ENCODE data around the gene SDK1.

Gene SDK1

DNA sequence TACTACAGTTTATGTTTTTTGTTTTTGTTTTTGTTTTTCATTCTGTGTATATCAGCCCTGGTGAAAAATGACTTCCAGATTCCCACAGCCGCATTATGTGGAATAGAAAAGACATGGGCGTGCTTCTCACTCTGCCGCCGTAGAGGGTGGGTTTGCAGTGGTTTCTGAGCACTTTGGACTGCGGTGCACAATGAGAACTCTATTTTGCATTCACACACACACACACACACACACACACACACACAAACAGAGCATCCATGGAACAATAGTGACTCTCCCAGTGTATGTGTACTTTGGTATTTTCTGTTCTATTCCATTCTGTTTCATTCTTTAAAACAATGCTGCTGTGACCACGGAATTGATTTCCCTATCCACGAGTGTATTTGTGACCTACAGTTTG lies 723.8 kb downstream of the SDK1 start:
- H3K79me1 ChIP-seq (ENCODE audit: low read depth, low read length), result no peaks in the 10 kb centered on the region
- H4K91ac ChIP-seq (ENCODE audit: low read depth, low read length, poor library complexity), result no peak overlapping the region
- H2BK120ac ChIP-seq (ENCODE audit: low read depth, low read length), result no peak overlapping the region
- H3K9me3 ChIP-seq (replicated peaks in 1 of 2; ENCODE audit: control insufficient read depth in 2 of 2, insufficient read depth in 1 of 2, low read depth in 1 of 2, low read length in 2 of 2), result peaks cover 3 to 15% of the 10 kb centered on the region in 2 donors
- no peaks in the 10 kb centered on the region for H3K27me3 ChIP-seq (ENCODE audit: control insufficient read depth in 3 of 3, insufficient read depth in 3 of 3, low read depth in 1 of 3, low read length in 3 of 3)
- no peak overlapping the region for H2BK15ac ChIP-seq (ENCODE audit: low read length)
- H3K4me1 ChIP-seq (ENCODE audit: control insufficient read depth in 2 of 2, insufficient read depth in 1 of 2, low read depth in 1 of 2, low read length in 2 of 2), result peaks cover 0 to 3% of the 10 kb centered on the region in 2 donors
- H3K4ac ChIP-seq (ENCODE audit: low read length), result no peak overlapping the region
- no peak overlapping the region for H3K23ac ChIP-seq (ENCODE audit: low read depth, low read length, poor library complexity)
- H4K8ac ChIP-seq (ENCODE audit: low read depth, low read length), result no peak overlapping the region
- H3K4me3 ChIP-seq (ENCODE audit: low read length in 2 of 2), result no peak overlapping the region
- no peak overlapping the region for H3K14ac ChIP-seq (ENCODE audit: low read length)
- H3K9ac ChIP-seq (ENCODE audit: low read depth, low read length, poor library complexity), result no peak overlapping the region
- no peak overlapping the region for H2BK5ac ChIP-seq (ENCODE audit: low read length)
- H3K36me3 ChIP-seq (replicated peaks in 1 of 2; ENCODE audit: control insufficient read depth in 2 of 2, insufficient read depth in 2 of 2, low read length in 2 of 2), result no peaks in the 10 kb centered on the region
- H3K18ac ChIP-seq (ENCODE audit: low read length), result no peak overlapping the region
- no peak overlapping the region for H2BK12ac ChIP-seq (ENCODE audit: low read length)
- WGBS, 2 donors (ENCODE audit: extremely low coverage in 2 of 2, insufficient read length in 2 of 2, insufficient replicate concordance in 1 of 2), result no CpG with 5 or more reads among the region's 7 CpGs
- no peak overlapping the region for H2AFZ ChIP-seq (ENCODE audit: low read length)
- no peak overlapping the region for H3K4me2 ChIP-seq (ENCODE audit: insufficient read depth, low read length, poor library complexity, severe bottlenecking)
- DNase-seq (ENCODE audit: low spot score), result no peak
- H2AK5ac ChIP-seq (ENCODE audit: low read depth, low read length), result no peak overlapping the region
- H3K27ac ChIP-seq (replicated peaks; ENCODE audit: low read length), result no peak overlapping the region

DNA sequence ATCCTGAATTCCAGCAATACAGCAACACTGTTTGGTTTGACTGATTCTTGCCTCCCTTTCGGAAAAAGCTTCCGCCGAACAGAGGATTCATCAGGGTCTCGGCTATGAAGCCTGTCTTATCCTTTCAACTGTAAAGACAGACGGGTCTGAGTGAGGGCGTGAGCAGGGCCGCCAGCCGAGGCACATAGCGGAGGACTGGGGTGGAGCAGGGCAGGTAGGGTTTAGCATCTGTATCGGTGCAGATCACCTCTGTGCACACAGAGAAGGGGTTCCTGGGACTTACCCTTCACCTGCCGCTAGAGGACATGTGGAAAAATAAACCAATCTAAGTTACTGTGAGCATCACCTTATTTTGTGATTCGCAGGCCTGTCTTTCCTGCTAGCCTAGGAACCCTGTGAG lies 724.2 kb downstream of the SDK1 start:
- Histone ChIP-seq H3K4me2 (ENCODE audit: insufficient read depth, low read length, poor library complexity, severe bottlenecking) (no peak overlapping the region), H3K23ac (ENCODE audit: low read depth, low read length, poor library complexity) (no peak overlapping the region), H3K9ac (ENCODE audit: low read depth, low read length, poor library complexity) (no peak overlapping the region), H2AK5ac (ENCODE audit: low read depth, low read length) (no peak overlapping the region), H2BK120ac (ENCODE audit: low read depth, low read length) (no peak overlapping the region), H3K36me3 (replicated peaks in 1 of 2; ENCODE audit: control insufficient read depth in 2 of 2, insufficient read depth in 2 of 2, low read length in 2 of 2) (no peaks in the 10 kb centered on the region), H3K18ac (ENCODE audit: low read length) (no peak overlapping the region), H3K4me1 (ENCODE audit: control insufficient read depth in 2 of 2, insufficient read depth in 1 of 2, low read depth in 1 of 2, low read length in 2 of 2) (peaks cover 0 to 3% of the 10 kb centered on the region in 2 donors), H3K4ac (ENCODE audit: low read length) (no peak overlapping the region), H3K14ac (ENCODE audit: low read length) (no peak overlapping the region), H2BK5ac (ENCODE audit: low read length) (no peak overlapping the region), H3K27me3 (ENCODE audit: control insufficient read depth in 3 of 3, insufficient read depth in 3 of 3, low read depth in 1 of 3, low read length in 3 of 3) (no peaks in the 10 kb centered on the region), H3K9me3 (replicated peaks in 1 of 2; ENCODE audit: control insufficient read depth in 2 of 2, insufficient read depth in 1 of 2, low read depth in 1 of 2, low read length in 2 of 2) (peaks cover 0 to 11% of the 10 kb centered on the region in 2 donors), H3K4me3 (ENCODE audit: low read length in 2 of 2) (no peak overlapping the region), H2BK15ac (ENCODE audit: low read length) (no peak overlapping the region), H3K79me1 (ENCODE audit: low read depth, low read length) (no peaks in the 10 kb centered on the region), H3K27ac (replicated peaks; ENCODE audit: low read length) (no peak overlapping the region), H4K91ac (ENCODE audit: low read depth, low read length, poor library complexity) (no peak overlapping the region), H2BK12ac (ENCODE audit: low read length) (no peak overlapping the region), H4K8ac (ENCODE audit: low read depth, low read length) (no peak overlapping the region), H2AFZ (ENCODE audit: low read length) (no peak overlapping the region)
- no peak for DNase-seq (ENCODE audit: low spot score)
- WGBS, 2 donors (ENCODE audit: extremely low coverage in 2 of 2, insufficient read length in 2 of 2, insufficient replicate concordance in 1 of 2), result no CpG with 5 or more reads among the region's 12 CpGs

DNA sequence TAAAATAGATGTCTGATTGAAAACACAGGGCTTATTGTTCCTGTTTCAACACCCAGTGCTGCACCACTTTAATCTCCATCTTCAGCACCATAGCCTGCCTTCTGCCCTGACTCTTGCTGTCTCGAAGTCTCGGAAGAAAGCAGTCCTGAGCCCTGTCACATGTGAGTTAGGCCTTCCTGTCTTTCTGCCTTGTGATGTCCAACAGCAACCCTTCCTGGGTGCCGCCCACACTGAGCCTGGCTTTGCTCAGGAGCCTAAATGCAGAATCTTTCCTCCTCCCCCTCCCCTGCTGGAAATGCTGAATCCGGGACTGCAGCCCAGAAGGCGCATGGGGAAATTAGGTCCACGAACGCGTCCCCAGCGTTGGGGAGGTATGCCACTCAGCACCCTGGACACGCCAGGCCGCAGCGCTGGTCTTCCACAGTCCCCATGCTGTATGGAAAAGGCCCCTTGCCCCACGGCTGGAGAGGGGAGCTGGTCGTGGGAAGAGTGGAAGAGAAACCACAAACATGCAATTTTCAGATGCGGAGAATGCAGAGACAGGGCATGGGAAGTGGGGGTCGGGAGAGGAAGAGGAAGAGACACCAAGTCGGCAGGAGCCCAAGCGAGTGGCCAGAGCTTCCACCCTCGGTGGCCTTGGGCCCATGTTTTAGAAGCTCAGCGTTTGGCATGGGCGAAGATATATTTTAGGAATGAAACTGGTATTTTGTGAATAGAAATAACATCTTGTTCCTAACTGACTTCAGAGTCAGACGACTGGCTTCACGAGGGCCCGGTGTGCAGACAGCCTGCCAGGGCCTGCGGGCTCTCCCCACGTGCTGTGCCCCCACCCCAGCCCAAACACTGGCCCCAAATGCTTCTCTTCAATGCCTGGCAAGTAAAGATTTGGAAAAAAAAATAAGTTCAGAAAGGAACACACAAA lies 724.9 kb downstream of the SDK1 start:
- no peak for DNase-seq (ENCODE audit: low spot score)

DNA sequence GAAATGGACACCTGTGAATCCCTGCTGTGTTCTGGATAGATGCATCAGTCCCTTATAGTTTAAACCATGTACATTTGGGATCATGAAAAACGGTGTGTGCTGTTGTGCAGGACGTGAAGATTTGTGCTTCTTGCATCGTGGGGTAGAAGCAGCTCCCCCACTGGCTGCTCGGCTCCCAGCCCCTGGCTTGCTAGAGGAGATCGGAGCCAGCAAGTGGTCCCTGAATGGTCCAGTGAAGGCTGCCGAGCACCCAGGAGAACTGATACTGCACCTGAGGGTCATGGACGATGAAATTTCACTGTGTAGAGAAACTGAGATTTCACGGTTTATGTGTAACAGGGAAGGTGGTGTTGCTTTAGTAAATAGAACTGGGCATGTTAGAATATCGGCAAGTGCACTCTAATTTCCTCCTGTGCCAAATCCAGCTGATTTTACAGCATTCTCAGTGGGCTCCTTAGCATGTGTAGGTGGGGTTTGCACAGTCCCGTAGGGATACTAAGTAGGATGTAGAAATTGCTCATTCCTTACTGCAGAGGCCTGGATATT lies 726.0 kb downstream of the SDK1 start:
- no peak overlapping the region for H3K27ac ChIP-seq (replicated peaks; ENCODE audit: low read length)
- no peaks in the 10 kb centered on the region for H3K36me3 ChIP-seq (replicated peaks in 1 of 2; ENCODE audit: control insufficient read depth in 2 of 2, insufficient read depth in 2 of 2, low read length in 2 of 2)
- no peak overlapping the region for H2BK12ac ChIP-seq (ENCODE audit: low read length)
- no peaks in the 10 kb centered on the region for H3K79me1 ChIP-seq (ENCODE audit: low read depth, low read length)
- no peak overlapping the region for H2AK5ac ChIP-seq (ENCODE audit: low read depth, low read length)
- no peak overlapping the region for H3K9ac ChIP-seq (ENCODE audit: low read depth, low read length, poor library complexity)
- no peak overlapping the region for H2BK5ac ChIP-seq (ENCODE audit: low read length)
- WGBS, 2 donors (ENCODE audit: extremely low coverage in 2 of 2, insufficient read length in 2 of 2, insufficient replicate concordance in 1 of 2), result no CpG with 5 or more reads among the region's 10 CpGs
- DNase-seq (ENCODE audit: low spot score), result no peak
- no peak overlapping the region for H3K4ac ChIP-seq (ENCODE audit: low read length)
- H3K14ac ChIP-seq (ENCODE audit: low read length), result no peak overlapping the region
- H2AFZ ChIP-seq (ENCODE audit: low read length), result no peak overlapping the region
- H3K4me3 ChIP-seq (ENCODE audit: low read length in 2 of 2), result no peak overlapping the region
- no peak overlapping the region for H4K8ac ChIP-seq (ENCODE audit: low read depth, low read length)
- H2BK120ac ChIP-seq (ENCODE audit: low read depth, low read length), result no peak overlapping the region
- H3K4me1 ChIP-seq (ENCODE audit: control insufficient read depth in 2 of 2, insufficient read depth in 1 of 2, low read depth in 1 of 2, low read length in 2 of 2), result peaks cover 0 to 3% of the 10 kb centered on the region in 2 donors
- no peak overlapping the region for H3K4me2 ChIP-seq (ENCODE audit: insufficient read depth, low read length, poor library complexity, severe bottlenecking)
- H2BK15ac ChIP-seq (ENCODE audit: low read length), result no peak overlapping the region
- no peak overlapping the region for H3K23ac ChIP-seq (ENCODE audit: low read depth, low read length, poor library complexity)
- no peak overlapping the region for H4K91ac ChIP-seq (ENCODE audit: low read depth, low read length, poor library complexity)
- no peaks in the 10 kb centered on the region for H3K9me3 ChIP-seq (replicated peaks in 1 of 2; ENCODE audit: control insufficient read depth in 2 of 2, insufficient read depth in 1 of 2, low read depth in 1 of 2, low read length in 2 of 2)
- no peaks in the 10 kb centered on the region for H3K27me3 ChIP-seq (ENCODE audit: control insufficient read depth in 3 of 3, insufficient read depth in 3 of 3, low read depth in 1 of 3, low read length in 3 of 3)
- H3K18ac ChIP-seq (ENCODE audit: low read length), result no peak overlapping the region

More for the DNA sequence above, 724.9 kb downstream of the SDK1 start:
- H3K9ac ChIP-seq (ENCODE audit: low read depth, low read length, poor library complexity), result no peak overlapping the region
- no CpG with 5 or more reads among the region's 26 CpGs for WGBS, 2 donors (ENCODE audit: extremely low coverage in 2 of 2, insufficient read length in 2 of 2, insufficient replicate concordance in 1 of 2)
- no peak overlapping the region for H4K91ac ChIP-seq (ENCODE audit: low read depth, low read length, poor library complexity)
- H3K4me3 ChIP-seq (ENCODE audit: low read length in 2 of 2), result no peak overlapping the region
- no peak overlapping the region for H3K14ac ChIP-seq (ENCODE audit: low read length)
- no peaks in the 10 kb centered on the region for H3K27me3 ChIP-seq (ENCODE audit: control insufficient read depth in 3 of 3, insufficient read depth in 3 of 3, low read depth in 1 of 3, low read length in 3 of 3)
- no peak overlapping the region for H2AFZ ChIP-seq (ENCODE audit: low read length)
- H2AK5ac ChIP-seq (ENCODE audit: low read depth, low read length), result no peak overlapping the region
- no peak overlapping the region for H3K4me2 ChIP-seq (ENCODE audit: insufficient read depth, low read length, poor library complexity, severe bottlenecking)
- peak overlapping the region; percentile 15 for H3K18ac ChIP-seq (ENCODE audit: low read length)
- no peaks in the 10 kb centered on the region for H3K79me1 ChIP-seq (ENCODE audit: low read depth, low read length)
- no peak overlapping the region for H2BK5ac ChIP-seq (ENCODE audit: low read length)
- H3K9me3 ChIP-seq (replicated peaks in 1 of 2; ENCODE audit: control insufficient read depth in 2 of 2, insufficient read depth in 1 of 2, low read depth in 1 of 2, low read length in 2 of 2), result peaks cover 0 to 5% of the 10 kb centered on the region in 2 donors
- H2BK120ac ChIP-seq (ENCODE audit: low read depth, low read length), result no peak overlapping the region
- H3K36me3 ChIP-seq (replicated peaks in 1 of 2; ENCODE audit: control insufficient read depth in 2 of 2, insufficient read depth in 2 of 2, low read length in 2 of 2), result no peaks in the 10 kb centered on the region
- no peak overlapping the region for H2BK15ac ChIP-seq (ENCODE audit: low read length)
- no peak overlapping the region for H3K27ac ChIP-seq (replicated peaks; ENCODE audit: low read length)
- no peak overlapping the region for H2BK12ac ChIP-seq (ENCODE audit: low read length)
- peaks cover 0 to 3% of the 10 kb centered on the region in 2 donors for H3K4me1 ChIP-seq (ENCODE audit: control insufficient read depth in 2 of 2, insufficient read depth in 1 of 2, low read depth in 1 of 2, low read length in 2 of 2)
- H3K23ac ChIP-seq (ENCODE audit: low read depth, low read length, poor library complexity), result no peak overlapping the region
- H3K4ac ChIP-seq (ENCODE audit: low read length), result peak overlapping the region; percentile 17
- no peak overlapping the region for H4K8ac ChIP-seq (ENCODE audit: low read depth, low read length)
